ENCODE measurements around the gene NRXN3. TPM values are rescaled to one million over a fixed set of nuclear protein-coding genes. Genes with fewer than 3 reads are reported as not detected.

The NRXN3 gene
- total and polyA plus RNA-seq, 2 of the 4 experiments (the other 2 are of a cell fraction): 4.8 to 25.1 TPM

GRCh38 chr14:79378020-79378419 is 1207.8 kb downstream of the NRXN3 start:
- in situ Hi-C loops (cut with MboI; ENCODE audit: low sequenced_read_pairs) (no loop called here), dilution Hi-C loops (cut with HindIII; ENCODE audit: low sequenced_read_pairs, unreplicated experiment) (no loop called here), intact Hi-C loops (cut with micrococcal nuclease) (no loop called here)
- ChIA-PET CTCF (no interaction called here), POLR2A (ENCODE audit: unreplicated experiment) (no interaction called here)
- Histone ChIP-seq H4K91ac (ENCODE audit: insufficient read depth, low read depth, low read length) (no peak overlapping the region), H3K27ac (ENCODE audit: insufficient read depth, low read length) (no peak overlapping the region), H2AFZ (replicated peaks; ENCODE audit: low read length, poor library complexity) (no peak overlapping the region), H2BK20ac (ENCODE audit: low read depth, low read length) (no peak overlapping the region), H3K9me3 (ENCODE audit: control insufficient read depth, insufficient read depth, low read length) (no peaks in the 10 kb centered on the region), H3K4ac (ENCODE audit: low read depth, low read length) (no peak overlapping the region), H3K14ac (replicated peaks; ENCODE audit: low read depth, low read length) (no peak overlapping the region), H3K56ac (ENCODE audit: extremely low read depth, insufficient read depth, low read length) (no peak overlapping the region), H2AK5ac (ENCODE audit: low read depth, low read length) (no peak overlapping the region), H3K4me3 (ENCODE audit: insufficient read depth, low read depth, low read length) (no peak overlapping the region), H2BK15ac (ENCODE audit: low read depth, low read length) (no peak overlapping the region), H3K9ac (ENCODE audit: low read depth, low read length) (no peak overlapping the region), H3K79me1 (ENCODE audit: low read depth in 1 of 2, low read length in 2 of 2) (peaks cover 0 to 2% of the 10 kb centered on the region in 2 experiments; a peak in 1 of 4 replicates), H3K18ac (ENCODE audit: low read depth, low read length) (no peak overlapping the region), H3K9me1 (ENCODE audit: insufficient read depth, low read length) (0 out of 2 replicates have a peak, but pooled peaks cover 3% of the 10 kb centered on the region), H2AK9ac (replicated peaks; ENCODE audit: low read depth, low read length, poor library complexity) (no peak overlapping the region), H2BK120ac (ENCODE audit: low read depth, low read length) (no peak overlapping the region), H3K27me3 (ENCODE audit: control insufficient read depth, insufficient read depth, low read length) (no peaks in the 10 kb centered on the region), H3K36me3 (ENCODE audit: control insufficient read depth, insufficient read depth, low read length) (no peaks in the 10 kb centered on the region), H2BK5ac (ENCODE audit: low read depth, low read length, poor library complexity, severe bottlenecking) (no peak overlapping the region), H3K4me1 (ENCODE audit: control insufficient read depth, insufficient read depth, low read length) (no peaks in the 10 kb centered on the region), H4K5ac (ENCODE audit: low read depth, low read length) (no peak overlapping the region), H4K8ac (ENCODE audit: low read depth in 2 of 2, low read length in 2 of 2) (no peak overlapping the region), H3K23ac (ENCODE audit: low read depth, low read length) (no peak overlapping the region), H4K20me1 (ENCODE audit: insufficient read depth, low read length) (no peaks in the 10 kb centered on the region), H3K4me2 (ENCODE audit: low read depth, low read length) (no peak overlapping the region)
- ATAC-seq (ENCODE audit: low read depth) (no peak), DNase-seq (no peak)
- WGBS, 2 experiments (ENCODE audit: extremely low coverage in 2 of 2, insufficient read length in 1 of 2): no CpG with 5 or more reads among the region's 2 CpGs
- no peak for TF ChIP-seq SMC3 (IDR thresholded peaks at IDR 0.05; ENCODE audit: low read depth, low read length)
- TF ChIP-seq CHD1 (IDR thresholded peaks at IDR 0.05; ENCODE audit: low read depth, low read length): no peak
- TF ChIP-seq, protein P1, sequence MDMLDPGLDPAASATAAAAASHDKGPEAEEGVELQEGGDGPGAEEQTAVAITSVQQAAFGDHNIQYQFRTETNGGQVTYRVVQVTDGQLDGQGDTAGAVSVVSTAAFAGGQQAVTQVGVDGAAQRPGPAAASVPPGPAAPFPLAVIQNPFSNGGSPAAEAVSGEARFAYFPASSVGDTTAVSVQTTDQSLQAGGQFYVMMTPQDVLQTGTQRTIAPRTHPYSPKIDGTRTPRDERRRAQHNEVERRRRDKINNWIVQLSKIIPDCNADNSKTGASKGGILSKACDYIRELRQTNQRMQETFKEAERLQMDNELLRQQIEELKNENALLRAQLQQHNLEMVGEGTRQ (IDR thresholded peaks at IDR 0.05; ENCODE audit: low read depth, low read length): no peak
- TF ChIP-seq MAZ (IDR thresholded peaks at IDR 0.05; ENCODE audit: borderline replicate concordance, low read depth, low read length): no peak
- BruUV-seq (replicated peaks): no TSS peak

Measured in IMR-90 (cell line).